ENCODE data around the gene EXOG.

DNA sequence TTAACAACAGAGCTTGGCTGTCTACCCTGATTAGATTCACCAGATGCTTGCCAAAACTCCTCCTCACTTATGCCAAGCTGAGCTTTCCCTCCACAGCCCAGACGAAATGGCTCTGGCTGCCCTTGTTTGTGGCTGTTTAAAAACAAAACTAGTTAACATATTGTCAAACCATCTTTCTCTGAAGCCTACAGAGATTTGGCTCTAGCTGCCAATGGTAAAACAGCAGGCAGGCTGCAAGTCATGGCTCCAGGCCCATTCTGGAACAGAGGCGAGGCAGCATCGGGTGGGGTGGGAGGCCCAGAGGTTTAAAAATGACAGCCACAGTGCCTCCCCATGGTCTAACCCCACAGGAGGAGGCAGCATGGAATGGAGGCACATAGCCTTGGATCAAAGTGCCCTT is 77.4 kb downstream of the EXOG start:
- TF ChIP-seq, protein P1, sequence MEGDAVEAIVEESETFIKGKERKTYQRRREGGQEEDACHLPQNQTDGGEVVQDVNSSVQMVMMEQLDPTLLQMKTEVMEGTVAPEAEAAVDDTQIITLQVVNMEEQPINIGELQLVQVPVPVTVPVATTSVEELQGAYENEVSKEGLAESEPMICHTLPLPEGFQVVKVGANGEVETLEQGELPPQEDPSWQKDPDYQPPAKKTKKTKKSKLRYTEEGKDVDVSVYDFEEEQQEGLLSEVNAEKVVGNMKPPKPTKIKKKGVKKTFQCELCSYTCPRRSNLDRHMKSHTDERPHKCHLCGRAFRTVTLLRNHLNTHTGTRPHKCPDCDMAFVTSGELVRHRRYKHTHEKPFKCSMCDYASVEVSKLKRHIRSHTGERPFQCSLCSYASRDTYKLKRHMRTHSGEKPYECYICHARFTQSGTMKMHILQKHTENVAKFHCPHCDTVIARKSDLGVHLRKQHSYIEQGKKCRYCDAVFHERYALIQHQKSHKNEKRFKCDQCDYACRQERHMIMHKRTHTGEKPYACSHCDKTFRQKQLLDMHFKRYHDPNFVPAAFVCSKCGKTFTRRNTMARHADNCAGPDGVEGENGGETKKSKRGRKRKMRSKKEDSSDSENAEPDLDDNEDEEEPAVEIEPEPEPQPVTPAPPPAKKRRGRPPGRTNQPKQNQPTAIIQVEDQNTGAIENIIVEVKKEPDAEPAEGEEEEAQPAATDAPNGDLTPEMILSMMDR (IDR thresholded peaks at IDR 0.05), result no peak
- no peak for TF ChIP-seq EZH2 (IDR thresholded peaks at IDR 0.05; ENCODE audit: borderline replicate concordance, insufficient read depth, low read depth, low read length, poor library complexity, severe bottlenecking)

Data from B cell (primary cell).